Glutamatergic neuron (in vitro differentiated cells): ENCODE results near the gene ZNF511. TPM values are rescaled to one million over a fixed set of nuclear protein-coding genes. Genes with fewer than 3 reads are reported as not detected.

Experiments used
- DNase-seq: peaks from one replicate; pipeline ENCODE4 v3.0.0; 2022
- H3K27ac Mint-ChIP-seq: one replicate; pipeline ENCODE4 v1.8.0; 2020; ENCODE audit warnings: mild to moderate bottlenecking, mixed read lengths, inconsistent platforms; ENCODE audit not compliant: unreplicated experiment
- H3K27me3 Mint-ChIP-seq: one replicate; pipeline ENCODE4 v1.8.0; 2020; ENCODE audit warnings: mild to moderate bottlenecking, moderate library complexity, mixed read lengths, inconsistent platforms; ENCODE audit not compliant: unreplicated experiment
- H3K36me3 Mint-ChIP-seq: one replicate; pipeline ENCODE4 v1.8.0; 2020; ENCODE audit warnings: mild to moderate bottlenecking, mixed read lengths, inconsistent platforms; ENCODE audit not compliant: unreplicated experiment
- H3K4me1 Mint-ChIP-seq: one replicate; pipeline ENCODE4 v1.8.0; 2020; ENCODE audit warnings: mild to moderate bottlenecking, low read depth, mixed read lengths, inconsistent platforms; ENCODE audit not compliant: unreplicated experiment
- H3K4me3 Mint-ChIP-seq: one replicate; pipeline ENCODE4 v1.8.0; 2020; ENCODE audit warnings: mild to moderate bottlenecking, mixed read lengths, inconsistent platforms; ENCODE audit not compliant: unreplicated experiment
- H3K9me3 Mint-ChIP-seq: one replicate; pipeline ENCODE4 v1.8.0; 2020; ENCODE audit warnings: mild to moderate bottlenecking, moderate library complexity, mixed read lengths, inconsistent platforms; ENCODE audit not compliant: unreplicated experiment
- total RNA-seq: library from RNA; stranded (reverse); fragmentation: NEBNext Ultra II Directional; extraction: Animal tissue kit (Norgen Biotek cat#: 25700); gene quantifications from one replicate; pipeline ENCODE4 v1.2.1, GENCODE V29; 2021; ENCODE audit not compliant: unreplicated experiment
- TF ChIP-seq, protein P1 (sequence below): fragments of 200-600 bp; sonication (generic); IDR thresholded peaks from one replicate; pipeline ENCODE4 v1.5.0; 2021; ENCODE audit not compliant: partially characterized antibody, unreplicated experiment

ZNF511 gene
- total RNA-seq, 1 donor from 2014 or later = 24.6 TPM

DNA sequence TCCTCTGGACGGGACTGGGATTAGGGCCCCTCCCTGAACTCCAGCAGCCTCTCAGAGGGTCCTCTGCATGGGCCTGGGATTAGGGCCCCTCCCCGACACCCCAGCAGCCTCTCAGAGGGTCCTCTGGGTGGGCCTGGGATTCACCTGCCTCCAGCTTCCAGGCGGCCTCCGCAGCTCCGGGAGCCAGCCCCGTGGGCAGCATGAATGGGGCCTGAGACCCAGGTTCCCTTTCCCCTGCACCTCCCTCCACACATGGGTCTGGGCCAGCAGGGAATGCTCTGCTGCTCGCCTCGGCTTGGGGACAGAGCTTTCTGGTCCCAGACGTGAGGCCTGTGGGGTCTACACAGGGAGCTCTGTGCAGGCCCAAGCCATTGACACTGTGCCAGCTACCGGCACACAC, 5.5 kb upstream of the ZNF511 start:
- DNase-seq = no peak
- H3K36me3 Mint-ChIP-seq = peaks cover 4% of the 10 kb centered on the region
- H3K4me3 Mint-ChIP-seq = no peak overlapping the region
- H3K27me3 Mint-ChIP-seq = peaks cover 10% of the 10 kb centered on the region
- no peak overlapping the region for H3K27ac Mint-ChIP-seq
- peaks cover 3% of the 10 kb centered on the region for H3K4me1 Mint-ChIP-seq
- TF ChIP-seq, protein P1, sequence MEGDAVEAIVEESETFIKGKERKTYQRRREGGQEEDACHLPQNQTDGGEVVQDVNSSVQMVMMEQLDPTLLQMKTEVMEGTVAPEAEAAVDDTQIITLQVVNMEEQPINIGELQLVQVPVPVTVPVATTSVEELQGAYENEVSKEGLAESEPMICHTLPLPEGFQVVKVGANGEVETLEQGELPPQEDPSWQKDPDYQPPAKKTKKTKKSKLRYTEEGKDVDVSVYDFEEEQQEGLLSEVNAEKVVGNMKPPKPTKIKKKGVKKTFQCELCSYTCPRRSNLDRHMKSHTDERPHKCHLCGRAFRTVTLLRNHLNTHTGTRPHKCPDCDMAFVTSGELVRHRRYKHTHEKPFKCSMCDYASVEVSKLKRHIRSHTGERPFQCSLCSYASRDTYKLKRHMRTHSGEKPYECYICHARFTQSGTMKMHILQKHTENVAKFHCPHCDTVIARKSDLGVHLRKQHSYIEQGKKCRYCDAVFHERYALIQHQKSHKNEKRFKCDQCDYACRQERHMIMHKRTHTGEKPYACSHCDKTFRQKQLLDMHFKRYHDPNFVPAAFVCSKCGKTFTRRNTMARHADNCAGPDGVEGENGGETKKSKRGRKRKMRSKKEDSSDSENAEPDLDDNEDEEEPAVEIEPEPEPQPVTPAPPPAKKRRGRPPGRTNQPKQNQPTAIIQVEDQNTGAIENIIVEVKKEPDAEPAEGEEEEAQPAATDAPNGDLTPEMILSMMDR = no peak
- peaks cover 5% of the 10 kb centered on the region for H3K9me3 Mint-ChIP-seq

DNA sequence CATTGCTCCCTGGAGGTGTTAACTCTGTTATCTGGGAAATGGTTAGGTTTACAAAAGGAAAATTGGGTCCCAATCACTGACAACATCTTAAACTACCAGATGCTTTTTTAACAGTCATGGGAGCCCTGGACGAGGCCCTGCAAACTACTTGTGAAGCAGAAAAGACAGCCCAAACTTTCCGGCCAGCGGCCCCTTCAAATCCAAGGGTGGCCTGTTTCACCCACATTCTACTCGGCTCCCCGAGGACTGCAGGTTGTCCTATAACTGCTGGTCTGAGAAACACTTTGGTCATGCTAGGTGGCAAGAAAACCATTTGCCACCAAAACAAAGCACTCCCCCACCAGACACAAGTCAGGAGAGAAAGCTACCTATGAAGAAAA, 2.6 kb upstream of the ZNF511 start:
- TF ChIP-seq, protein P1 = no peak
- Mint-ChIP-seq H3K9me3 (peaks cover 8% of the 10 kb centered on the region), H3K27ac (no peak overlapping the region), H3K27me3 (peaks cover 14% of the 10 kb centered on the region), H3K4me1 (peaks cover 3% of the 10 kb centered on the region), H3K36me3 (no peaks in the 10 kb centered on the region), H3K4me3 (no peak overlapping the region)
- DNase-seq = no peak

DNA sequence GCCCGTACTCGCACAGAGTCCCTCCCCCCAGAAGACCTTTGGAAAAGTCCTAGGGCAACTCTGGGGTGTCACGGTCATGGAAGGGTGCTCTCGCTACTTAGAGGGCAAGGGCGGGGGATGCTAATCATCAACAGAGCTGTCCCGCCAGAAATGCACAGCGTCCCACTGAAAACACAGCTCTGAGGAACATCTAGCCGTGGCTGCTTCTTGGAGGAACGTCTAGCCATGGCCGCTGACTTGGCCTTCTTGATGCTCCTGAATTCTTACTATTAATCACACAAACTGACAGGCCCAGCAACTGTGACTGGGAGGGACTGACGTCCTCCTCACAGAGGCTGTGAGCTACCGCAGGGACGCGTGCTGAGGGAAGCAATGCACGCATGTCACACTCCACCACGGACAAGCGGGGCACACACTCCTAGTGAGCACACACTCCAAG, 1.8 kb upstream of the ZNF511 start:
- H3K27me3 Mint-ChIP-seq = peaks cover 14% of the 10 kb centered on the region
- no peaks in the 10 kb centered on the region for H3K36me3 Mint-ChIP-seq
- TF ChIP-seq, protein P1 = no peak
- no peak overlapping the region for H3K27ac Mint-ChIP-seq
- no peak for DNase-seq
- H3K4me1 Mint-ChIP-seq = peaks cover 8% of the 10 kb centered on the region
- H3K9me3 Mint-ChIP-seq = peaks cover 8% of the 10 kb centered on the region
- peak overlapping the region; percentile 98 for H3K4me3 Mint-ChIP-seq

DNA sequence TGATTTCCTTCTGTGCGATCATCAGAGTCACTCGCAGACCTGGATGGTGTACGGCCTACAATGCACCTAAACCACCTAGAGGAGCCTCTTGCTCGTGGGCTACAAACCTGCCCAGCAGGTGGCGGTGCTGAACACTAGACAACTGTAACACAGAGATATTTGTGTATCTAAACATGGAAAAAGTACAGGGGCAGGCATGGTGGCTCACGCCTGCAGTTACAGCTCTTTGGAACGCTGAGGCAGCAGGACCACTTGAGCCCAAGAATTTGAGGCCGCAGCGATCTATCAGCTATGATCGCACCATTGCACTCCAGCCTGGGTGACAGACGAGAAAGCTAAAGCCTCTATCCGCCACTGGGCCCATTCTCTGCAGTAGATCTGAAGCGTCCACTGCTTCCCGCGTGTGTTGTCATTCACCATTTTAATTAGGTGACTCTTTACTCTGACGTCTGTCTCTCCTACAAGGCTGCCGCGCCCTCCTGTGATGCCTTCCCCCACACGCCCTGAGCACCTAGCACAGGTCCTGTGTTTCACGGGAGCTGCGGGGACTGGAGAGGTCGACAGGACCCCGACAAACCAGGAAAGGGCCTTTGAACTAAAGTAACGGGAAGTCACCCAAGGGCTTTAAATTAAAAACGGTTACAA, 816 bp upstream of the ZNF511 start:
- no peaks in the 10 kb centered on the region for H3K36me3 Mint-ChIP-seq
- peak overlapping the region; percentile 91 for H3K27ac Mint-ChIP-seq
- DNase-seq = peak; percentile 80
- peaks cover 8% of the 10 kb centered on the region for H3K9me3 Mint-ChIP-seq
- TF ChIP-seq, protein P1 = peak; percentile 69
- H3K27me3 Mint-ChIP-seq = peaks cover 16% of the 10 kb centered on the region
- peaks cover 13% of the 10 kb centered on the region for H3K4me1 Mint-ChIP-seq
- peak overlapping the region; percentile 98 for H3K4me3 Mint-ChIP-seq

DNA sequence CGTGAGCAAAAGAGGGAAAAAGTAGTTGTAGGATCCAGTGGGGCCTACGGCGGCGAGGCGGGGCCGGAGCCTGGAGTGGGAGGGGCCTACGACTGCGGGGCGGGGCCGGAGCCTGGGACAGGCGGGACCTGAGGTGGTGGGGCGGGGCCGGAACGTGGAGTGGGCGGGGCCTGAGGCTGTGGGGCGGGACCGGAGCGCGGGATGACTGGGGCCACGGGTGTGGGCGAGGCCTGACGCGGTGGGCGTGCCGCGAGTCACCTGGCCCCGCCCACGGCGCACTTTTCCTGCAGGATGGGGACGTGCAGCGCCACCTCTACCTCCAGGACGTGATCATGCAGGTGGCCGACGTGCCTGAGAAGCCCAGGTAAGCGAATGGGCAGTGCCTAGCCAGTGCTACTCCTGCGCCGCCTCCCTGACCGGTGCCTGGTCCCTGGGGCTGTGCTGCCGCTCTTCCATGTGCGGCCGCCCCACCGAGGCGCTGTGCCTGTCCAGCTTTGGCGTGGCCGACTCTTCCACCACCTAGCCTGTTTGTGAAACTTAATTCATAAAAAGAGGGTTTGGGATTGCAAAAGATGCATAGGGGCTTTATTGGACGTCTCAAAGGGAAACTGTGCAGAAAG, 496 bp downstream of the ZNF511 start:
- TF ChIP-seq, protein P1 = no peak
- peak; percentile 96 for DNase-seq
- H3K4me3 Mint-ChIP-seq = peak overlapping the region; percentile 73
- peak overlapping the region; percentile 43 for H3K27ac Mint-ChIP-seq
- no peaks in the 10 kb centered on the region for H3K36me3 Mint-ChIP-seq
- peaks cover 9% of the 10 kb centered on the region for H3K9me3 Mint-ChIP-seq
- H3K27me3 Mint-ChIP-seq = peaks cover 13% of the 10 kb centered on the region
- H3K4me1 Mint-ChIP-seq = peaks cover 16% of the 10 kb centered on the region
